Naive thymus-derived CD8-positive, alpha-beta T cell (primary cell): ENCODE results near the gene COA8. TPM values are rescaled to one million over a fixed set of nuclear protein-coding genes. Genes with fewer than 3 reads are reported as not detected.

Experiments
- ATAC-seq, 2 donors: fragments of 150-1000 bp; cut with Tn5 transposase in 1 of 2; sonication (Bioruptor Pico), chemical (Tn5 transposase) in 1 of 2; 1 replicate in 1 of 2; 2 replicates in 1 of 2; pipeline ENCODE4 v1.10.0; 2021; ENCODE audit warnings: mild to moderate bottlenecking in 2 of 2, moderate library complexity in 2 of 2
- POLR2A ChIA-PET: fragments of 350-600 bp; sonication (Branson Sonifier 250); formaldehyde crosslinking; loops from one replicate; lab custom pipeline; 2021; ENCODE audit warnings: antibody characterized with exemption; lab: Charles Lee
- DNase-seq, 10 donors: peaks; one replicate each; pipeline versions ENCODE4 v3.0.0 to v3.0.0-alpha.2; 2020 to 2022
- H3K27ac Mint-ChIP-seq, 10 donors: one replicate each; pipeline ENCODE4 v1.8.0; 2020 to 2022; ENCODE audit warnings: mild to moderate bottlenecking in 10 of 10, mixed read lengths in 10 of 10, moderate library complexity in 4 of 10, inconsistent platforms in 1 of 10
- H3K27me3 Mint-ChIP-seq, 5 donors: one replicate each; pipeline ENCODE4 v1.8.0; 2021 to 2022; ENCODE audit warnings: mixed read lengths in 5 of 5
- H3K36me3 Mint-ChIP-seq, 3 donors: one replicate each; pipeline ENCODE4 v1.8.0; 2020 to 2022; ENCODE audit warnings: mixed read lengths in 3 of 3, mild to moderate bottlenecking in 2 of 3, inconsistent platforms in 1 of 3
- H3K4me1 Mint-ChIP-seq, 4 donors: one replicate each; pipeline ENCODE4 v1.8.0; 2021 to 2022; ENCODE audit warnings: mixed read lengths in 4 of 4
- H3K4me3 Mint-ChIP-seq, 10 donors: one replicate each; pipeline ENCODE4 v1.8.0; 2020 to 2022; ENCODE audit warnings: mild to moderate bottlenecking in 10 of 10, mixed read lengths in 10 of 10, moderate library complexity in 6 of 10, inconsistent platforms in 1 of 10
- H3K9me3 Mint-ChIP-seq, 9 donors: one replicate each; pipeline ENCODE4 v1.8.0; 2020 to 2022; ENCODE audit warnings: mixed read lengths in 9 of 9, mild to moderate bottlenecking in 3 of 9, inconsistent platforms in 1 of 9, moderate library complexity in 1 of 9
- polyA plus RNA-seq, 3 donors: library from polyadenylated mRNA; unstranded; fragments of 300-500 nt; fragmentation: Illumina TruSeq; gene quantifications; one replicate each; pipeline ENCODE4 v1.2.3, GENCODE V29; 2021
- total RNA-seq, 8 experiments: library from RNA in 2 of 8; stranded (reverse) in 2 of 8; gene quantifications; one replicate each; pipeline ENCODE4 v1.2.3 and lab custom pipeline; 2021 to 2026

COA8 gene
- total and polyA plus RNA-seq, 5 experiments from 2014 or later = 27.4 to 72.0 (median 47.3) TPM

GRCh38 chr14:103527408-103528145 is 35.2 kb upstream of the COA8 start:
- peak overlapping the region; percentile 56 to 95 (median 92) for H3K4me3 Mint-ChIP-seq
- peak in 1 of 10 donors; percentile 28 for DNase-seq
- POLR2A ChIA-PET = interaction anchor here (0.7 to 3.6 kb wide), 6 partner anchors 9 to 194 kb away, joined by 3 to 12 read pairs (median 6); partner anchors contain the start of genes BAG5 and EIF5

GRCh38 chr14:103528146-103528586 is 34.6 kb upstream of the COA8 start:
- Mint-ChIP-seq H3K36me3 (peaks cover 0 to 2% (median 0%) of the 10 kb centered on the region in 3 donors), H3K4me3 (peak overlapping the region; percentile 88 to 95 (median 93)), H3K27ac (peak overlapping the region; percentile 86 to 96 (median 95)), H3K27me3 (peaks cover 0 to 7% (median 1%) of the 10 kb centered on the region in 5 donors), H3K9me3 (no peaks in the 10 kb centered on the region), H3K4me1 (peaks cover 19 to 52% (median 44%) of the 10 kb centered on the region in 4 donors)
- ATAC-seq (no peak), DNase-seq (no peak)
- POLR2A ChIA-PET = interaction anchor here (0.7 to 3.6 kb wide), 7 partner anchors 9 to 194 kb away, joined by 3 to 12 read pairs (median 6); partner anchors contain the start of genes BAG5 and EIF5

More at GRCh38 chr14:103527408-103528145, 35.2 kb upstream of the COA8 start:
- H3K27me3 Mint-ChIP-seq = peaks cover 0 to 7% (median 1%) of the 10 kb centered on the region in 5 donors
- peaks cover 0 to 2% (median 0%) of the 10 kb centered on the region in 3 donors for H3K36me3 Mint-ChIP-seq
- H3K27ac Mint-ChIP-seq = peak overlapping the region; percentile 37 to 96 (median 88)
- peaks cover 19 to 52% (median 44%) of the 10 kb centered on the region in 4 donors for H3K4me1 Mint-ChIP-seq
- H3K9me3 Mint-ChIP-seq = no peaks in the 10 kb centered on the region
- ATAC-seq = peak in 1 of 2 donors; percentile 14

- H3K27me3 Mint-ChIP-seq = peaks cover 0 to 3% (median 0%) of the 10 kb centered on the region in 5 donors
- ATAC-seq (peak; percentile 92), DNase-seq (peak; percentile 61 to 86 (median 74))
- H3K27ac Mint-ChIP-seq = peak within 1 kb of the TSS; percentile 86 to 98 (median 96)
- H3K9me3 Mint-ChIP-seq = no peaks in the 10 kb centered on the region
- H3K4me3 Mint-ChIP-seq = peak within 1 kb of the TSS; percentile 88 to 95 (median 93)
- POLR2A ChIA-PET = interaction anchor here (0.7 to 3.6 kb wide), 6 partner anchors 8 to 195 kb away, joined by 4 to 12 read pairs (median 6); partner anchors contain the start of genes BAG5 and EIF5
- peaks cover 19 to 52% (median 42%) of the 10 kb centered on the region in 4 donors for H3K4me1 Mint-ChIP-seq
- peaks cover 0 to 2% (median 0%) of the 10 kb centered on the region in 3 donors for H3K36me3 Mint-ChIP-seq
These were observed 34.0 kb upstream of the COA8 start, which contains the start of gene TRMT61A for GRCh38 chr14:103528587-103529382. Gene TRMT61A (plus strand): TSS chr14:103529196. CDS start chr14:103529979, 783 bp downstream.

GRCh38 chr14:103529383-103530365 is 33.1 kb upstream of the COA8 start:
- POLR2A ChIA-PET = interaction anchor here (1.1 to 3.6 kb wide), 5 partner anchors 9 to 196 kb away, joined by 4 to 12 read pairs (median 9); partner anchors contain the start of genes BAG5, COA8 and EIF5
- peaks cover 0 to 4% (median 0%) of the 10 kb centered on the region in 3 donors for H3K36me3 Mint-ChIP-seq

GRCh38 chr14:103530390-103530789 is 32.4 kb upstream of the COA8 start:
- Mint-ChIP-seq H3K27ac (peak overlapping the region in 8 of 10 donors; percentile 57 to 98 (median 90)), H3K9me3 (no peaks in the 10 kb centered on the region), H3K36me3 (peaks cover 0 to 4% (median 0%) of the 10 kb centered on the region in 3 donors), H3K27me3 (peaks cover 0 to 2% (median 0%) of the 10 kb centered on the region in 5 donors), H3K4me1 (peaks cover 19 to 52% (median 41%) of the 10 kb centered on the region in 4 donors), H3K4me3 (peak overlapping the region; percentile 88 to 95 (median 92))
- peak in 2 of 10 donors; percentile 26 to 29 for DNase-seq
- no peak for ATAC-seq
- POLR2A ChIA-PET = interaction anchor here (0.8 to 3.6 kb wide), 5 partner anchors 9 to 197 kb away, joined by 3 to 12 read pairs (median 9); partner anchors contain the start of genes BAG5, COA8 and EIF5

More at GRCh38 chr14:103529383-103530365, 33.1 kb upstream of the COA8 start:
- DNase-seq (no peak), ATAC-seq (no peak)
- Mint-ChIP-seq H3K27ac (peak overlapping the region; percentile 86 to 98 (median 95)), H3K4me1 (peaks cover 19 to 52% (median 41%) of the 10 kb centered on the region in 4 donors), H3K4me3 (peak overlapping the region; percentile 88 to 95 (median 92)), H3K9me3 (no peaks in the 10 kb centered on the region), H3K27me3 (peaks cover 0 to 2% (median 0%) of the 10 kb centered on the region in 5 donors)

- POLR2A ChIA-PET = interaction anchor here (0.8 to 3.6 kb wide), 3 partner anchors 10 to 197 kb away, joined by 3 to 12 read pairs (median 11); partner anchors contain the start of genes BAG5, COA8 and EIF5
- Mint-ChIP-seq H3K27me3 (peaks cover 0 to 2% (median 0%) of the 10 kb centered on the region in 5 donors), H3K27ac (peak overlapping the region in 8 of 10 donors; percentile 24 to 96 (median 60)), H3K4me1 (peaks cover 19 to 52% (median 40%) of the 10 kb centered on the region in 4 donors), H3K4me3 (peak overlapping the region in 7 of 10 donors; percentile 90 to 95 (median 93)), H3K9me3 (no peaks in the 10 kb centered on the region), H3K36me3 (peaks cover 0 to 4% (median 0%) of the 10 kb centered on the region in 3 donors)
- DNase-seq (no peak), ATAC-seq (no peak)
These were observed 31.9 kb upstream of the COA8 start for GRCh38 chr14:103530831-103531230.

GRCh38 chr14:103531421-103532215 is 31.1 kb upstream of the COA8 start:
- Mint-ChIP-seq H3K4me3 (peak overlapping the region in 4 of 10 donors; percentile 13 to 63 (median 19)), H3K36me3 (peaks cover 0 to 4% (median 0%) of the 10 kb centered on the region in 3 donors), H3K4me1 (peaks cover 19 to 50% (median 39%) of the 10 kb centered on the region in 4 donors), H3K27me3 (peaks cover 0 to 2% (median 0%) of the 10 kb centered on the region in 5 donors), H3K9me3 (no peaks in the 10 kb centered on the region), H3K27ac (peak overlapping the region in 5 of 10 donors; percentile 44 to 63 (median 56))
- no peak for ATAC-seq
- no peak for DNase-seq
- POLR2A ChIA-PET = interaction anchor here (2.6 to 3.6 kb wide), 2 partner anchors 30 to 198 kb away, joined by 11 to 12 read pairs; partner anchors contain the start of genes BAG5, COA8 and EIF5

- DNase-seq (no peak), ATAC-seq (no peak)
- peaks cover 0 to 4% (median 0%) of the 10 kb centered on the region in 3 donors for H3K36me3 Mint-ChIP-seq
- H3K27me3 Mint-ChIP-seq = peaks cover 0 to 2% (median 0%) of the 10 kb centered on the region in 5 donors
- peak overlapping the region in 1 of 10 donors; percentile 49 for H3K27ac Mint-ChIP-seq
- POLR2A ChIA-PET = interaction anchor here (1.7 to 2.6 kb wide), 2 partner anchors 13 to 30 kb away, joined by 4 to 11 read pairs; partner anchors contain the start of genes BAG5 and COA8
- no peak overlapping the region for H3K4me3 Mint-ChIP-seq
- peaks cover 18 to 42% (median 32%) of the 10 kb centered on the region in 4 donors for H3K4me1 Mint-ChIP-seq
- no peaks in the 10 kb centered on the region for H3K9me3 Mint-ChIP-seq
These were observed 30.3 kb upstream of the COA8 start for GRCh38 chr14:103532216-103533136.
